HEK293T (cell line): Measurements from ENCODE around the gene MKLN1.
"Not testable (repeated sequence)": the region's sequence is repeated elsewhere in the genome, so short reads cannot be mapped to it uniquely, and the experiment has no call there.

ENCODE experiments used
- CTBP1 ChIP-seq: fragments of 450-650 bp; IDR thresholded peaks from 2 replicates; pipeline ENCODE4 v1.6.1; 2016; ENCODE audit warnings: borderline replicate concordance
- SP1 ChIP-seq: fragments of 450-650 bp; IDR thresholded peaks from 2 replicates; pipeline ENCODE4 v1.6.1; 2017

GRCh38 chr7:131332729-131333128 lies 5.1 kb downstream of the MKLN1 start:
- TF ChIP-seq CTBP1, SP1: not testable (repeated sequence)
